HG03457 (cell line): ENCODE measurements around the gene SNX4.
"Not testable (repeated sequence)": the region's sequence is repeated elsewhere in the genome, so short reads cannot be mapped to it uniquely, and the experiment has no call there.

ENCODE experiments used
- ATAC-seq: cut with Tn5 transposase; IDR thresholded peaks from one replicate; pipeline ENCODE4 v1.9.1; 2021; ENCODE audit warnings: moderate number of reproducible peaks; ENCODE audit not compliant: unreplicated experiment

The SNX4 gene

GRCh38 chr3:125519678-125520562 lies at the start of gene SNX4:
TSS of gene SNX4 (minus strand) at chr3:125520202. CDS start at chr3:125520172, 30 bp downstream.
- peak; percentile 85 for ATAC-seq

GRCh38 chr3:125556314-125556713 lies 36.3 kb upstream of the SNX4 start:
- ATAC-seq: no peak

- no peak for ATAC-seq
Measured at GRCh38 chr3:125552401-125552800, 32.4 kb upstream of the SNX4 start.

- ATAC-seq: no peak
Measured at GRCh38 chr3:125528920-125529319, 8.9 kb upstream of the SNX4 start.

GRCh38 chr3:125525153-125525552 lies 5.2 kb upstream of the SNX4 start:
- no peak for ATAC-seq

- not testable (repeated sequence) for ATAC-seq
Measured at GRCh38 chr3:125520563-125520919, 539 bp upstream of the SNX4 start.

GRCh38 chr3:125515421-125515820 lies 4.6 kb downstream of the SNX4 start:
- no peak for ATAC-seq

GRCh38 chr3:125513490-125514115 lies 6.4 kb downstream of the SNX4 start:
- ATAC-seq: no peak

GRCh38 chr3:125512135-125512920 lies 7.7 kb downstream of the SNX4 start:
- ATAC-seq: no peak

- ATAC-seq: no peak
Measured at GRCh38 chr3:125511420-125512118, 8.4 kb downstream of the SNX4 start.

- ATAC-seq: no peak
Measured at GRCh38 chr3:125507128-125507527, 12.9 kb downstream of the SNX4 start.

- no peak for ATAC-seq
Measured at GRCh38 chr3:125498630-125499029, 21.4 kb downstream of the SNX4 start.

GRCh38 chr3:125496701-125497100 lies 23.3 kb downstream of the SNX4 start:
- no peak for ATAC-seq

GRCh38 chr3:125482406-125482805 lies 37.6 kb downstream of the SNX4 start:
- ATAC-seq: no peak

GRCh38 chr3:125481786-125482185 lies 38.2 kb downstream of the SNX4 start:
- ATAC-seq: no peak

- ATAC-seq: not testable (repeated sequence)
Measured at GRCh38 chr3:125481375-125481759, 38.6 kb downstream of the SNX4 start.

GRCh38 chr3:125480656-125481374 lies 39.2 kb downstream of the SNX4 start:
- ATAC-seq: no peak

GRCh38 chr3:125479091-125479490 lies 40.9 kb downstream of the SNX4 start:
- no peak for ATAC-seq

GRCh38 chr3:125478326-125478725 lies 41.7 kb downstream of the SNX4 start:
- no peak for ATAC-seq

- ATAC-seq: no peak
Measured at GRCh38 chr3:125477701-125478100, 42.3 kb downstream of the SNX4 start.
